Measurements from ENCODE around the gene CHP2.

DNA sequence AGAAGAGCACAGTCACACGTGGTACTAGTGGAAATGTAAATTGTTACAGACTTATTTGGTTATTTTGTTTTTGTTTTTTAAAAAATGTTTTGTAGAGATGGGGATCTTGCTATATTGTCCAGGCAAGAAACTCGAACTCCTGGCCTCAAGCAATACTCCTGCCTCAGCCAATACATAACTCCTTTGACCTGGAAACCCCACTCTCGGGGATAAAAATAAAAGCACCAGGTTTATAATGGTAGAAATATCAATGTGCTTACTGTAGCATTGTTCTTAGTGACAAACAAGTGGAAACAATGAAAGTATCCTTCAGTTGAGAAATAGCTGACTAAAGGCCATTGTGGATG, 30.1 kb upstream of the CHP2 start:
- TF ChIP-seq, protein P1, sequence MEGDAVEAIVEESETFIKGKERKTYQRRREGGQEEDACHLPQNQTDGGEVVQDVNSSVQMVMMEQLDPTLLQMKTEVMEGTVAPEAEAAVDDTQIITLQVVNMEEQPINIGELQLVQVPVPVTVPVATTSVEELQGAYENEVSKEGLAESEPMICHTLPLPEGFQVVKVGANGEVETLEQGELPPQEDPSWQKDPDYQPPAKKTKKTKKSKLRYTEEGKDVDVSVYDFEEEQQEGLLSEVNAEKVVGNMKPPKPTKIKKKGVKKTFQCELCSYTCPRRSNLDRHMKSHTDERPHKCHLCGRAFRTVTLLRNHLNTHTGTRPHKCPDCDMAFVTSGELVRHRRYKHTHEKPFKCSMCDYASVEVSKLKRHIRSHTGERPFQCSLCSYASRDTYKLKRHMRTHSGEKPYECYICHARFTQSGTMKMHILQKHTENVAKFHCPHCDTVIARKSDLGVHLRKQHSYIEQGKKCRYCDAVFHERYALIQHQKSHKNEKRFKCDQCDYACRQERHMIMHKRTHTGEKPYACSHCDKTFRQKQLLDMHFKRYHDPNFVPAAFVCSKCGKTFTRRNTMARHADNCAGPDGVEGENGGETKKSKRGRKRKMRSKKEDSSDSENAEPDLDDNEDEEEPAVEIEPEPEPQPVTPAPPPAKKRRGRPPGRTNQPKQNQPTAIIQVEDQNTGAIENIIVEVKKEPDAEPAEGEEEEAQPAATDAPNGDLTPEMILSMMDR (IDR thresholded peaks at IDR 0.05; ENCODE audit: low read depth, low read length) = no peak
- no peak for TF ChIP-seq POLR2A (IDR thresholded peaks at IDR 0.05; ENCODE audit: extremely low read depth, insufficient read length)

Data from NB4 (cell line).